DOHH2 (cell line): ENCODE measurements around the gene MAD2L1.

Experiments
- EZH2phosphoT487 ChIP-seq: fragments of 200-600 bp; sonication (generic); IDR thresholded peaks from 2 replicates; pipeline ENCODE4 v1.6.1; 2017; ENCODE audit warnings: borderline replicate concordance, mild to moderate bottlenecking, antibody characterized with exemption, low read length, moderate library complexity, mixed read lengths
- TF ChIP-seq, protein P1 (sequence below): fragments of 200-600 bp; sonication (generic); IDR thresholded peaks from one replicate; pipeline ENCODE4 v1.5.1; 2014; ENCODE audit warnings: antibody characterized with exemption, mild to moderate bottlenecking, low read depth, low read length; ENCODE audit not compliant: poor library complexity, severe bottlenecking

DNA sequence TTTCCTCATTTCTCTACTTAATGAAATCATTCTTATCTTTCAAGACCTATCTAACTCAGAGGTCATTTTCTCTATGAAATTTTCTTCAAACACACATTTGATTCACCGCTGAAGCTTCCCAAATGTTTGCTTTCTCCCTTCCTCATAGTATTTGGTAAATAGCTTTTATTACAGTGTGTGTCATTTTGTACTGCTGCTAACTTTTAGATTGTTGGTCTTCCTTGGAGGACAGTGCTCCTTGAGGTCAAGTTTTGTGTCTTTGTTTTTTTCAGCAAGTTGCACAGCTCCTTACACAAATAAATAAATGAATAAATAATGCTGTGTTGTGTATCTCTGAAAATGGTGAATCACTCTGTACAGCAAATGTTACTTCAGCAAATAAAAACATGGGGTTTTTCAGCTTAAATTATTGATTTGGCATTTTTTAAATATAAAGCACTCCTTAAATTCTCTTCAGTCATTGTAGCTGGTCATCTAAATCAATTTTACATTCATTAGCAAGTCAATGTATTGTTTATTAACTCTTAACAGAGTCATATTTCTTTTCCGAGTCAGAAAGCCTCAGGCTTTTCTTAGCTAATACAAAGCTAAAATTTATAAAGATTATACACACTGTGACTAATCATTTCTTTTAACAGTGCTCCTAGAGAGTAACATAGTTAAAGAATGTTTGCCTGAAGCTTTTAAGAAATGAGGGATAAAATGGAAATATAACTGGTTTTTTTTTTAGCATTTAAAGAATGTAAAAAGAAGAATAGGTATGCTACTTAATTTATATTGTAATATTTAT lies 30.1 kb upstream of the MAD2L1 start:
- TF ChIP-seq, protein P1, sequence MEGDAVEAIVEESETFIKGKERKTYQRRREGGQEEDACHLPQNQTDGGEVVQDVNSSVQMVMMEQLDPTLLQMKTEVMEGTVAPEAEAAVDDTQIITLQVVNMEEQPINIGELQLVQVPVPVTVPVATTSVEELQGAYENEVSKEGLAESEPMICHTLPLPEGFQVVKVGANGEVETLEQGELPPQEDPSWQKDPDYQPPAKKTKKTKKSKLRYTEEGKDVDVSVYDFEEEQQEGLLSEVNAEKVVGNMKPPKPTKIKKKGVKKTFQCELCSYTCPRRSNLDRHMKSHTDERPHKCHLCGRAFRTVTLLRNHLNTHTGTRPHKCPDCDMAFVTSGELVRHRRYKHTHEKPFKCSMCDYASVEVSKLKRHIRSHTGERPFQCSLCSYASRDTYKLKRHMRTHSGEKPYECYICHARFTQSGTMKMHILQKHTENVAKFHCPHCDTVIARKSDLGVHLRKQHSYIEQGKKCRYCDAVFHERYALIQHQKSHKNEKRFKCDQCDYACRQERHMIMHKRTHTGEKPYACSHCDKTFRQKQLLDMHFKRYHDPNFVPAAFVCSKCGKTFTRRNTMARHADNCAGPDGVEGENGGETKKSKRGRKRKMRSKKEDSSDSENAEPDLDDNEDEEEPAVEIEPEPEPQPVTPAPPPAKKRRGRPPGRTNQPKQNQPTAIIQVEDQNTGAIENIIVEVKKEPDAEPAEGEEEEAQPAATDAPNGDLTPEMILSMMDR: no peak
- no peak for TF ChIP-seq EZH2phosphoT487
